Astrocyte (in vitro differentiated cells and primary cell): ENCODE data around the gene CUEDC1. TPM values are rescaled to one million over a fixed set of nuclear protein-coding genes. Genes with fewer than 3 reads are reported as not detected.

Experiments
- DNase-seq: peaks from one replicate; pipeline ENCODE4 v3.0.0-alpha.2; 2010; ENCODE audit warnings: low read depth
- FAIRE-seq: peaks from 2 replicates; lab custom pipeline; 2011; peaks lifted over from hg19 to GRCh38; lab: Jason Lieb, UNC
- H2AFZ ChIP-seq: 2 replicates; pipeline ENCODE4 v1.6.0; 2012; ENCODE audit warnings: low read depth, low read length, inconsistent platforms
- H3K27ac ChIP-seq: 2 replicates; pipeline ENCODE4 v1.5.1; 2011; ENCODE audit warnings: low read depth, low read length, inconsistent platforms
- H3K27me3 ChIP-seq: 2 replicates; pipeline ENCODE4 v1.6.0; 2011; ENCODE audit warnings: low read length, inconsistent platforms; ENCODE audit not compliant: insufficient read depth
- H3K36me3 ChIP-seq: 2 replicates; pipeline ENCODE4 v1.5.1; 2011; ENCODE audit warnings: low read length, inconsistent platforms; ENCODE audit not compliant: insufficient read depth
- H3K4me1 ChIP-seq: 2 replicates; pipeline ENCODE4 v1.5.1; 2011; ENCODE audit warnings: low read length, inconsistent platforms; ENCODE audit not compliant: insufficient read depth
- H3K4me2 ChIP-seq: 2 replicates; pipeline ENCODE4 v1.6.0; 2012; ENCODE audit warnings: low read length, inconsistent platforms
- H3K4me3 ChIP-seq: 2 replicates; pipeline ENCODE4 v1.5.1; 2011; ENCODE audit warnings: low read depth, mild to moderate bottlenecking, low read length, inconsistent platforms; ENCODE audit not compliant: insufficient read depth
- H3K79me2 ChIP-seq: 2 replicates; pipeline ENCODE4 v1.6.0; 2012; ENCODE audit warnings: mild to moderate bottlenecking, low read length, inconsistent platforms; ENCODE audit not compliant: insufficient read depth
- H3K9ac ChIP-seq: 2 replicates; pipeline ENCODE4 v1.6.0; 2012; ENCODE audit warnings: mild to moderate bottlenecking, low read length, inconsistent platforms
- H3K9me3 ChIP-seq: 2 replicates; pipeline ENCODE4 v1.5.1; 2012; ENCODE audit warnings: low read depth, mild to moderate bottlenecking, low read length, inconsistent platforms; ENCODE audit not compliant: insufficient read depth
- H4K20me1 ChIP-seq: 2 replicates; pipeline ENCODE4 v1.6.0; 2012; ENCODE audit warnings: low read length, inconsistent platforms; ENCODE audit not compliant: insufficient read depth
- H3K27ac Mint-ChIP-seq: one replicate; pipeline ENCODE4 v1.8.0; 2021; ENCODE audit warnings: mild to moderate bottlenecking, mixed read lengths; ENCODE audit not compliant: unreplicated experiment
- H3K27me3 Mint-ChIP-seq: one replicate; pipeline ENCODE4 v1.8.0; 2021; ENCODE audit warnings: low read depth, mixed read lengths; ENCODE audit not compliant: unreplicated experiment
- H3K36me3 Mint-ChIP-seq: one replicate; pipeline ENCODE4 v1.8.0; 2021; ENCODE audit warnings: low read depth, mixed read lengths; ENCODE audit not compliant: unreplicated experiment
- H3K4me1 Mint-ChIP-seq: one replicate; pipeline ENCODE4 v1.8.0; 2021; ENCODE audit warnings: low read depth, mixed read lengths; ENCODE audit not compliant: unreplicated experiment
- H3K4me3 Mint-ChIP-seq: one replicate; pipeline ENCODE4 v1.8.0; 2021; ENCODE audit warnings: mild to moderate bottlenecking, moderate library complexity, mixed read lengths; ENCODE audit not compliant: unreplicated experiment
- H3K9me3 Mint-ChIP-seq: one replicate; pipeline ENCODE4 v1.8.0; 2021; ENCODE audit warnings: mild to moderate bottlenecking, mixed read lengths; ENCODE audit not compliant: unreplicated experiment
- CTCF ChIP-seq: IDR thresholded peaks from 2 replicates; pipeline ENCODE4 v1.5.1; 2011; ENCODE audit warnings: low read depth, mild to moderate bottlenecking, inconsistent platforms, low read length, moderate library complexity; ENCODE audit not compliant: insufficient read depth
- EZH2 ChIP-seq: IDR thresholded peaks from 2 replicates; pipeline ENCODE4 v1.6.1; 2012; ENCODE audit warnings: mild to moderate bottlenecking, low read length, inconsistent platforms; ENCODE audit not compliant: insufficient read depth
- total RNA-seq: library from RNA; stranded (reverse); gene quantifications from 2 replicates; pipeline ENCODE4 v1.2.1, GENCODE V29; 2021

CUEDC1 gene
- total RNA-seq, 1 donor from 2014 or later = 43.7 TPM

- Mint-ChIP-seq H3K4me3 (no peak overlapping the region), H3K36me3 (peaks cover 9% of the 10 kb centered on the region), H3K9me3 (no peaks in the 10 kb centered on the region), H3K27ac (no peak overlapping the region), H3K27me3 (peaks cover 11% of the 10 kb centered on the region), H3K4me1 (peaks cover 18% of the 10 kb centered on the region)
- peaks cover 30% of the 10 kb centered on the region for H3K36me3 ChIP-seq
- H2AFZ ChIP-seq = no peak overlapping the region
- H3K4me1 ChIP-seq = peaks cover 13% of the 10 kb centered on the region
- H3K27ac ChIP-seq = no peak overlapping the region
- H3K9me3 ChIP-seq = no peaks in the 10 kb centered on the region
- H4K20me1 ChIP-seq = peaks cover 23% of the 10 kb centered on the region
- no peak overlapping the region for H3K4me2 ChIP-seq
- peaks cover 2% of the 10 kb centered on the region for H3K27me3 ChIP-seq
- no peaks in the 10 kb centered on the region for H3K79me2 ChIP-seq
- FAIRE-seq (no peak), DNase-seq (no peak)
- TF ChIP-seq EZH2 = no peak
- TF ChIP-seq CTCF = no peak
- H3K4me3 ChIP-seq = no peak overlapping the region
- no peak overlapping the region for H3K9ac ChIP-seq
Observed at GRCh38 chr17:57971572-57971971, 16.4 kb upstream of the CUEDC1 start.

- H3K36me3 Mint-ChIP-seq = peaks cover 5% of the 10 kb centered on the region
- no peak for FAIRE-seq
- H3K9me3 ChIP-seq = no peaks in the 10 kb centered on the region
- DNase-seq = no peak
- H3K27me3 Mint-ChIP-seq = peaks cover 13% of the 10 kb centered on the region
- no peak overlapping the region for H2AFZ ChIP-seq
- no peak overlapping the region for H3K27ac ChIP-seq
- H3K36me3 ChIP-seq = peaks cover 22% of the 10 kb centered on the region
- peaks cover 18% of the 10 kb centered on the region for H3K4me1 Mint-ChIP-seq
- no peak for TF ChIP-seq EZH2
- TF ChIP-seq CTCF = no peak
- no peak overlapping the region for H3K9ac ChIP-seq
- no peaks in the 10 kb centered on the region for H3K79me2 ChIP-seq
- no peak overlapping the region for H3K27ac Mint-ChIP-seq
- no peak overlapping the region for H3K4me2 ChIP-seq
- H3K4me3 Mint-ChIP-seq = no peak overlapping the region
- no peak overlapping the region for H3K4me3 ChIP-seq
- H4K20me1 ChIP-seq = peaks cover 14% of the 10 kb centered on the region
- H3K4me1 ChIP-seq = peaks cover 13% of the 10 kb centered on the region
- no peaks in the 10 kb centered on the region for H3K9me3 Mint-ChIP-seq
- H3K27me3 ChIP-seq = peaks cover 2% of the 10 kb centered on the region
Observed at GRCh38 chr17:57970710-57971109, 15.5 kb upstream of the CUEDC1 start.

GRCh38 chr17:57968456-57968855, 13.2 kb upstream of the CUEDC1 start:
- H3K9me3 Mint-ChIP-seq = no peaks in the 10 kb centered on the region
- H3K4me3 Mint-ChIP-seq = no peak overlapping the region
- peaks cover 9% of the 10 kb centered on the region for H3K4me1 ChIP-seq
- no peaks in the 10 kb centered on the region for H3K79me2 ChIP-seq
- H3K27me3 ChIP-seq = peaks cover 2% of the 10 kb centered on the region
- no peak overlapping the region for H3K4me2 ChIP-seq
- TF ChIP-seq EZH2 = no peak
- no peak for TF ChIP-seq CTCF
- H3K9ac ChIP-seq = no peak overlapping the region
- no peak overlapping the region for H2AFZ ChIP-seq
- no peaks in the 10 kb centered on the region for H3K9me3 ChIP-seq
- peaks cover 17% of the 10 kb centered on the region for H3K27me3 Mint-ChIP-seq
- H3K36me3 ChIP-seq = peaks cover 4% of the 10 kb centered on the region
- no peak overlapping the region for H3K27ac Mint-ChIP-seq
- DNase-seq (no peak), FAIRE-seq (no peak)
- no peaks in the 10 kb centered on the region for H4K20me1 ChIP-seq
- no peaks in the 10 kb centered on the region for H3K36me3 Mint-ChIP-seq
- H3K4me1 Mint-ChIP-seq = peaks cover 7% of the 10 kb centered on the region
- no peak overlapping the region for H3K4me3 ChIP-seq
- no peak overlapping the region for H3K27ac ChIP-seq
